ENCODE data around the gene MCM10.
"Not testable (repeated sequence)": the region's sequence is repeated elsewhere in the genome, so short reads cannot be mapped to it uniquely, and the experiment has no call there.

Gene MCM10

DNA sequence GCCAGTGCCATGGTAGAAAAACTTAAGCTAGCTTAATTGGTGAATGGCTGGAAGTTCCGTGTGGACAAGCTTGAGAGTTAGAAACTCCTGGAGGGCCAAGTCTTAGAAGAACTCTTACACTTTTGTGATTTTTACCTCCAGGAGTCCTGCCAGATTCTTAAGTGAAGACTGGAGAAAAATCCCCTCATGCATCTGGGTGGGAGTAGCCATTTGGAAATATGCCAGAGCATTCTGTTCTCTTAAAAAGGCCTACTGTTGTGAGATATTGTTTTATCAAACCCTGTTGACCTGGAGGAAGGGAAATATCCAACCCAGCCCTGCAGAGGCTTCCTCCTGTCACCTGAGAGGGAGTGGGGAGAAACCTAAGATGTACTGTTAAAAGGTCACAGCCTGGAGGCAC lies 17.6 kb upstream of the MCM10 start:
- Histone ChIP-seq H3K36me3 (no peaks in the 10 kb centered on the region), H3K4me3 (ENCODE audit: low read depth, low read length) (no peak overlapping the region), H3K4me1 (no peaks in the 10 kb centered on the region), H3K27me3 (no peaks in the 10 kb centered on the region), H3K9me3 (no peaks in the 10 kb centered on the region)
- TF ChIP-seq, protein P1, sequence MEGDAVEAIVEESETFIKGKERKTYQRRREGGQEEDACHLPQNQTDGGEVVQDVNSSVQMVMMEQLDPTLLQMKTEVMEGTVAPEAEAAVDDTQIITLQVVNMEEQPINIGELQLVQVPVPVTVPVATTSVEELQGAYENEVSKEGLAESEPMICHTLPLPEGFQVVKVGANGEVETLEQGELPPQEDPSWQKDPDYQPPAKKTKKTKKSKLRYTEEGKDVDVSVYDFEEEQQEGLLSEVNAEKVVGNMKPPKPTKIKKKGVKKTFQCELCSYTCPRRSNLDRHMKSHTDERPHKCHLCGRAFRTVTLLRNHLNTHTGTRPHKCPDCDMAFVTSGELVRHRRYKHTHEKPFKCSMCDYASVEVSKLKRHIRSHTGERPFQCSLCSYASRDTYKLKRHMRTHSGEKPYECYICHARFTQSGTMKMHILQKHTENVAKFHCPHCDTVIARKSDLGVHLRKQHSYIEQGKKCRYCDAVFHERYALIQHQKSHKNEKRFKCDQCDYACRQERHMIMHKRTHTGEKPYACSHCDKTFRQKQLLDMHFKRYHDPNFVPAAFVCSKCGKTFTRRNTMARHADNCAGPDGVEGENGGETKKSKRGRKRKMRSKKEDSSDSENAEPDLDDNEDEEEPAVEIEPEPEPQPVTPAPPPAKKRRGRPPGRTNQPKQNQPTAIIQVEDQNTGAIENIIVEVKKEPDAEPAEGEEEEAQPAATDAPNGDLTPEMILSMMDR (IDR thresholded peaks at IDR 0.05; ENCODE audit: low read depth, low read length), result no peak
- no peak for DNase-seq

DNA sequence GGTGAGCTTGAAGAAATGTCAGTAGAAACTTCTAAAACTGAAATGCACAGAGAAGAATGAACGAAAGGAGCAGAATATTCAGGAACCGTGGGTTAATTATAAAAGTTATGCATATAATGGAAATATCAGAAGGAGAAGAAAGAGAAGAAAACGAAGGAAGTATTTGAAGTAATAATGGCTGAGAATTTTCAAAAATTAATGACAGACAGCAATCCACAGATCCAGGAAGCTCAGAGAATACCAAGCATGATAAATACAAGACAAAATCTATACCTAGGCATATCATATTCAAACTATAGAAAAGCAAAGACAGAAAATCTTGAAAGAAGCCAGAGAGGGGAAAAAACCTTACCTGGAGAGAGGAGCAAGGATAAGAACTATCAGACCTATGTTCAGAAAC lies 16.5 kb upstream of the MCM10 start:
- DNase-seq, result no peak
- TF ChIP-seq, protein P1 (IDR thresholded peaks at IDR 0.05; ENCODE audit: low read depth, low read length), result no peak
- no peak overlapping the region for H3K4me3 ChIP-seq (ENCODE audit: low read depth, low read length)
- H3K27me3 ChIP-seq, result no peaks in the 10 kb centered on the region
- no peaks in the 10 kb centered on the region for H3K9me3 ChIP-seq
- H3K36me3 ChIP-seq, result no peaks in the 10 kb centered on the region
- no peaks in the 10 kb centered on the region for H3K4me1 ChIP-seq

DNA sequence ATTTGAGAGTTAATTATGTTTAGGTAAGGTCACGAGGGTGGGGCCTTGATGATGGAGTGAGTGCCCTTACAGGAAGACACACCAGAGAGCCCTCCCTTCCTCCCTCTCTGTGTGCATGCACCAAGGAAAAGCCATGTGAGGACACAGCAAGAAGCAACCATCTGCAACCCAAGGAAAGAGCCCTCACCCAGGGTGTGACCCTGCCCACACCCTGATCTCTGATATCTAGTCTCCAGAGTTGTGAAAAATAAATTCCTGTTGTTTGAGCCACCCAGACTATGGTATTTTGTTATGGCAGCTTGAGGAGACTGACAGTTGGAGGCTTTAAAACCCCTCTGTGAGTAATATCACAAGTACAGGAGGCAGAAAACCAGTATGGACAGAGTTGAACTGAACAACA lies 15.0 kb upstream of the MCM10 start:
- Histone ChIP-seq H3K36me3 (no peaks in the 10 kb centered on the region), H3K9me3 (no peaks in the 10 kb centered on the region), H3K4me3 (ENCODE audit: low read depth, low read length) (no peak overlapping the region), H3K27me3 (no peaks in the 10 kb centered on the region), H3K4me1 (no peaks in the 10 kb centered on the region)
- TF ChIP-seq, protein P1 (IDR thresholded peaks at IDR 0.05; ENCODE audit: low read depth, low read length), result no peak
- no peak for DNase-seq

DNA sequence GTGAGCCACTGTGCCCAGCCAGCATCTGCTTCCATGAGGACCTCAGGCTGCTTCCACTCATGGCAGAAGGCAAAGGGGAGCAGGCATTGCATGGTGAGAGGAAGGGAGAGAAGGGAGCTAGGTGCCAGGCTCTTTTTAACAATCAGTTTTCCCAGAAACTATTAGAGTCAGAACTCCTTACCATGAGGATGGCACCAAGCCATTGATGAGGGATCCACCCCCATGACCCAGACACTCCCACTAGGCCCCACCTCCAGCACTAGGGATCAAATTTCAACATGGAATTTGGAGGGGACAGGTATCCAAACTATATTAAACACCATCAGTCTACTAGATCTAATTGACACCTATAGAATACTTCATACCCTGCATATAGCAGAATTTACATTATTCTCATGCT lies 14.2 kb upstream of the MCM10 start:
- Histone ChIP-seq H3K4me3 (ENCODE audit: low read depth, low read length) (no peak overlapping the region), H3K9me3 (no peaks in the 10 kb centered on the region), H3K36me3 (no peaks in the 10 kb centered on the region), H3K4me1 (no peaks in the 10 kb centered on the region), H3K27me3 (no peaks in the 10 kb centered on the region)
- no peak for DNase-seq
- TF ChIP-seq, protein P1 (IDR thresholded peaks at IDR 0.05; ENCODE audit: low read depth, low read length), result no peak

DNA sequence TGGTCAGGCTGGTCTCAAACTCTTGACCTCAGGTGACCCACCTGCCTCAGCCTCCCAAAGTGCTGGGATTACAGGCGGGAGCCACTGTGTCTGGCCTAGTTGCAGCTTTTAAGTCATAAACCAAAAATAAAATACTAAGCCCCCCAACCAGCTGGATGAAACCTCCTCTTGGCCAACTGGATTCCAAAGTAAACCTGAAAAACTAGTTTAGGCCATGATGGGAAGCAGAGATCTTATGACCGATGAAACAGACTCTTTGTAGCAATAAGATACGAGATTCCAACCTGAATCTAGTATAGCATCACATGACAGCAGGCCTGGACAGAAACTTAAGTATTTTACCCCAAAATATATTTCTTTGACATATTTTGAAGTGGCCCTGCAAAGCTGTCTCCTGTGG lies 9.1 kb upstream of the MCM10 start:
- no peaks in the 10 kb centered on the region for H3K36me3 ChIP-seq
- H3K27me3 ChIP-seq, result no peaks in the 10 kb centered on the region
- TF ChIP-seq, protein P1 (IDR thresholded peaks at IDR 0.05; ENCODE audit: low read depth, low read length), result no peak
- DNase-seq, result no peak
- no peaks in the 10 kb centered on the region for H3K4me1 ChIP-seq
- no peaks in the 10 kb centered on the region for H3K9me3 ChIP-seq
- H3K4me3 ChIP-seq (ENCODE audit: low read depth, low read length), result no peak overlapping the region

DNA sequence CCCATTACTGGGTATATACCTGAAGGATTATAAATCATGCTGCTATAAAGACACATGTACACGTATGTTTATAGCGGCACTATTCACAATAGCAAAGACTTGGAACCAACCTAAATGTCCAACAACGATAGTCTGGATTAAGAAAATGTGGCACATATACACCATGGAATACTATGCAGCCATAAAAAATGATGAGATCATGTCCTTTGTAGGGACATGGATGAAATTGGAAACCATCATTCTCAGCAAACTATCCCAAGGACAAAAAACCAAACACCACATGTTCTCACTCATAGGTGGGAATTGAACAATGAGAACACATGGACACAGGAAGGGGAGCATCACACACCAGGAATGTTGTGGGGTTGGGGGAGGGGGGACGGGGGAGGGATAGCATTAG lies 5.5 kb upstream of the MCM10 start:
- not testable (repeated sequence) for DNase-seq; H3K9me3 ChIP-seq; H3K27me3 ChIP-seq; H3K4me3 ChIP-seq (ENCODE audit: low read depth, low read length); H3K36me3 ChIP-seq; H3K4me1 ChIP-seq

DNA sequence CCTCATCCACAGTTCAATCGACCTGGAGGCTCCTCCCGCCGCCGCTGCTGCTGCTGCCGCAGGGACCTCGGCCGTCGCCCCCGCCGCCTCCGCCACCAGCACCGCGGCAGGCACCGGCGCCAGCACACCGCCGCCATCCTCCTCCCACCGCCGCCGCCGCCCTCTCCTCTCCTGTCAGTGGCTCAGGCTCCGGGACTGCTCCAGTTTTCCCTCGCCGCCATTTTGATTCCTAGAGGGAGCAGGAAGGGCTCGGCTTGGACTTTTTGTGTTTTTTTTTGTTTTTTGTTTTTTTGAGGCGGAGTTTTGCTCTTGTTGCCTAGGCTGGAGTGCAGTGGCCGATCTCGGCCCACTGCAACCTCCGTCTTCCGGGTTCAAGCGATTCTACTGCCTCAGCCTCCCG lies 3.0 kb upstream of the MCM10 start:
- Histone ChIP-seq H3K9me3 (no peaks in the 10 kb centered on the region), H3K36me3 (no peaks in the 10 kb centered on the region), H3K4me1 (no peaks in the 10 kb centered on the region), H3K27me3 (no peaks in the 10 kb centered on the region), H3K4me3 (ENCODE audit: low read depth, low read length) (no peak overlapping the region)
- peak; percentile 14 for DNase-seq
- TF ChIP-seq, protein P1 (IDR thresholded peaks at IDR 0.05; ENCODE audit: low read depth, low read length), result no peak
